ENCODE data around the gene ST6GALNAC6. TPM values are rescaled to one million over a fixed set of nuclear protein-coding genes. Genes with fewer than 3 reads are reported as not detected.

Gene ST6GALNAC6
- total RNA-seq, 1 donor from 2014 or later: 32.6 TPM

DNA sequence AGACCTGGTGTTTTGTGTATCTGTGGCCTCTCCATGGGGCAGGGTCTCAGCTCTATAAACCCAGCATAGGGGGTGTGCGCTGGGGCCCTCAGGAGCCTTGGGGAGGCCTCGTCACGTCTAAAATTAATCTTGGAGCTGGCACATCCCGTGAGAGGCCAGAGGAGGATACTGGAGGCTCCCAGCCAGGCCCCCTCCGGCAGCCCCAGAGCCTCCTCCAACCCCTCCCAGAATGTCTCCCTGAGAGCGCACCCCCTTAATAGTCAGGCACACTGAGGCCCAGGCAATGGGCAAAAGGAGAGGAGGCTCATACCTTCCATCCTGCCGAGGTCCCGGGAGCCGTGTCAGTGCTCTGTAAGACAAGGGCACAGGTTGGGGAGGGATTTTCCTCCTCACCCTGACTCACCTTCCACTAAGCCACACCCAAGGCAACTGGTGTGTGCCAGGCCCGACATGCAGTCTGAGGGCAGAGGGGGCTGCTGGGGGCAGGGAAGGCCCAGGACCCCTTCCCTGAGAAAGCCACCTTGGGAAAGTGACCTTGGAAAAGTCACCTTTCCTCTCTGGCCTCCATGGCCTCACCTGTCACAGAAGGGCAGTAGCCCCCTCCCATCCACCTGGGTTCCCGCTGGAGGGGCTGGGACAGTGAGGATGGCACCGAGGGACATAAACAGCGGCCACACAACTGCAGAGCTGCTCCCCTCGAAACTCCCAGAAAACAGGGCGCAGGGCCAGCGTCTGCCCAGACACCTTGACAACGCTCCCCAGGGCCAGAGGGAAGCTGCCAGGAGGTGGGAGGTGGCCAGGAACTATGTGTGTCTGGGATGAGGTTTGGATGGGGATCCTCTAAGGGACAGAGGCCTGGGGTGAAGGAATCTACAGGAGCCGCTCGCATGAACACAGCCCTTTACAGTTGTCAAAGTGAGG is 24.8 kb downstream of the ST6GALNAC6 start:
- Mint-ChIP-seq H3K9me3 (no peaks in the 10 kb centered on the region), H3K4me1 (ENCODE audit: unreplicated experiment) (peaks cover 15% of the 10 kb centered on the region), H3K36me3 (no peaks in the 10 kb centered on the region), H3K27ac (no peak overlapping the region), H3K27me3 (no peaks in the 10 kb centered on the region), H3K4me3 (no peak overlapping the region)
- DNase-seq (ENCODE audit: extremely low spot score, unreplicated experiment): no peak
- TF ChIP-seq, protein P1, sequence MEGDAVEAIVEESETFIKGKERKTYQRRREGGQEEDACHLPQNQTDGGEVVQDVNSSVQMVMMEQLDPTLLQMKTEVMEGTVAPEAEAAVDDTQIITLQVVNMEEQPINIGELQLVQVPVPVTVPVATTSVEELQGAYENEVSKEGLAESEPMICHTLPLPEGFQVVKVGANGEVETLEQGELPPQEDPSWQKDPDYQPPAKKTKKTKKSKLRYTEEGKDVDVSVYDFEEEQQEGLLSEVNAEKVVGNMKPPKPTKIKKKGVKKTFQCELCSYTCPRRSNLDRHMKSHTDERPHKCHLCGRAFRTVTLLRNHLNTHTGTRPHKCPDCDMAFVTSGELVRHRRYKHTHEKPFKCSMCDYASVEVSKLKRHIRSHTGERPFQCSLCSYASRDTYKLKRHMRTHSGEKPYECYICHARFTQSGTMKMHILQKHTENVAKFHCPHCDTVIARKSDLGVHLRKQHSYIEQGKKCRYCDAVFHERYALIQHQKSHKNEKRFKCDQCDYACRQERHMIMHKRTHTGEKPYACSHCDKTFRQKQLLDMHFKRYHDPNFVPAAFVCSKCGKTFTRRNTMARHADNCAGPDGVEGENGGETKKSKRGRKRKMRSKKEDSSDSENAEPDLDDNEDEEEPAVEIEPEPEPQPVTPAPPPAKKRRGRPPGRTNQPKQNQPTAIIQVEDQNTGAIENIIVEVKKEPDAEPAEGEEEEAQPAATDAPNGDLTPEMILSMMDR (conservative IDR thresholded peaks at IDR 0.05): no peak

DNA sequence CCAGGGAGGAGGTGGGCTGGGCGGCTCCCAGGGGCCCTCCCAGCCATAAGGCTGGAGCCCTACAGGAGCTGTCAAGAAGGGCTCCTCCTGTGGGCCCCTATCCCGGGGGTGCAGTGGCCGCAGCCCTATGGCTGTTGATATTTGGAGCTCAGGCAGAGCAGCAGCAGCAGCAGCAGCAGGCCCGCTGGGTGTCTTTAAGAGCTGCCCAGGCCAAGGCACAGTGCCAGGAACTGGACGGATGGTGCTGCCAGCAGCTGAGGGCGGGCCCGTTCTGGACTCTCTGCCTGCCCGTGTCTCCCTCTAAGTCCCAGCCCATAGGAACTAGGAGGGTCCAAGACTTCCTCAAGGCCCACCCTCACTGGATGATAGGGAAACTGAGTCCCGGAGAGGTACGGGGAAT is 25.5 kb downstream of the ST6GALNAC6 start:
- no peak overlapping the region for H3K4me3 Mint-ChIP-seq
- H3K36me3 Mint-ChIP-seq: no peaks in the 10 kb centered on the region
- no peaks in the 10 kb centered on the region for H3K9me3 Mint-ChIP-seq
- H3K27ac Mint-ChIP-seq: no peak overlapping the region
- no peak for DNase-seq (ENCODE audit: extremely low spot score, unreplicated experiment)
- peaks cover 15% of the 10 kb centered on the region for H3K4me1 Mint-ChIP-seq (ENCODE audit: unreplicated experiment)
- TF ChIP-seq, protein P1 (conservative IDR thresholded peaks at IDR 0.05): no peak
- H3K27me3 Mint-ChIP-seq: no peaks in the 10 kb centered on the region

DNA sequence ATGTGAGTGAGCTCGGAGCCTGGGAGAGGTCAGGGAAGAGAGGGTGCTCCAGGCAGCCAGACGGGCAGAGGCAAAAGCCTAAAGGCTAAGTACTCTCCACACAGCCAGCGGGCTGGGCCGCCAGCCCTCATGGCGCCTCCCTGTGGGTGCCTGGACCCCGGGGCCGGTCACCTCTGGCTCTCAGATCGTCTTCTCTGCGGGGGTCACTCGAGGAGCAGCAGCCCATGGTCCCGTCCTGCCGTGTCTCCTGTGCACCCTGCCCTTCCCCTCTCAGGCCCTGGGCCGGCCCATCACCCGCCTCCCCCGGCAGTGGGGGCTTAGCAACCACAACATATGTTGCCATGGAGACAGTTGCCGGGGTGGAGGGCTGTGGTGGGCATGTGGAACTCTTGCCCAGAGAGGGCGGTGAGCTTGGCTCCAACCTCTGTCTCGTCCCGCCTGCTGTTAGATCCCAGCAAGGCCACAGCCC is 26.1 kb downstream of the ST6GALNAC6 start:
- Mint-ChIP-seq H3K27ac (no peak overlapping the region), H3K4me1 (ENCODE audit: unreplicated experiment) (peaks cover 16% of the 10 kb centered on the region), H3K9me3 (no peaks in the 10 kb centered on the region), H3K36me3 (peaks cover 4% of the 10 kb centered on the region), H3K27me3 (no peaks in the 10 kb centered on the region), H3K4me3 (no peak overlapping the region)
- DNase-seq (ENCODE audit: extremely low spot score, unreplicated experiment): no peak
- TF ChIP-seq, protein P1 (conservative IDR thresholded peaks at IDR 0.05): no peak

DNA sequence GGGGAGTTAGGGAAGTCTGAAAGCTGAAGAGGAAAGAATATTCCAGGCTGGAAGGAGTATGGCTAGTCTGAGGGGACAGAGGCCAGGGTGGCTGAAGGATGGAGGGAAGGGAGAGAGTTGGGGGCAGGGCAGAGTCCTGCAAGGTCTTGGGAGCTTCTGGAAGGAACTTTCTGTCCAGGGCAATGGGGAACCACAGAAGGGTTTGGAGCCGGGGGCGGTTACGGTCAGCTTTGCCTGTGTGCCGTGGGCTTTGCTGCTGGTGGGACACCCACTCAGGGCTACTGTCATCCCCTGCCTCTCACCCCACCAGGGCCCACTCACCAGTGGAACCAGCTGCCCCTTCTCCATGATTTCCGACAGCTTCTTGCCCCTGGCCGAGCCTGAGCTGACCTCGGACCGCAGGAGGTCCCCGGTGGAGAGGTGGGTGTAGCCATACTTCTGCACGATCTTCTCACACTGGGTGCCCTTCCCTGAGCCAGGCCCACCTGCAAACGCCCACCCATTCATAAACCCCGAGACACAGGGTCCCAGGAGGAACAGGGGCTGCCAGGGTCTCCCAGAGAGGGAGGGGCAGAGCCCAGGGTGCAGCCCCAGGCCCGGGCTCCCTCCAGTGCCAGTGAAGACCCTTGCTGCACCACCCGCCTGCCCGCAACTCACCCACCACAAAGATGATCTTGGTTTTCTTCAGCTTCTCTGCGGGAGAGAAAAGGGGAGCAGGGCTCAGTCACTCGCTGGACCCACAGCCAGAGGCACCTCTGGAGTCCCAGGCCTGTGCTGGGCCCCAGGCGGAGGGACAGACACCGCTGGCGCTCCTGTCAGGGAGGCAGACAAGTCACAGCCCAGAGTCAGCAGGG is 26.8 kb downstream of the ST6GALNAC6 start:
- peaks cover 11% of the 10 kb centered on the region for H3K4me1 Mint-ChIP-seq (ENCODE audit: unreplicated experiment)
- TF ChIP-seq, protein P1 (conservative IDR thresholded peaks at IDR 0.05): no peak
- H3K36me3 Mint-ChIP-seq: peaks cover 4% of the 10 kb centered on the region
- no peaks in the 10 kb centered on the region for H3K27me3 Mint-ChIP-seq
- H3K4me3 Mint-ChIP-seq: no peak overlapping the region
- H3K9me3 Mint-ChIP-seq: no peaks in the 10 kb centered on the region
- no peak for DNase-seq (ENCODE audit: extremely low spot score, unreplicated experiment)
- no peak overlapping the region for H3K27ac Mint-ChIP-seq

DNA sequence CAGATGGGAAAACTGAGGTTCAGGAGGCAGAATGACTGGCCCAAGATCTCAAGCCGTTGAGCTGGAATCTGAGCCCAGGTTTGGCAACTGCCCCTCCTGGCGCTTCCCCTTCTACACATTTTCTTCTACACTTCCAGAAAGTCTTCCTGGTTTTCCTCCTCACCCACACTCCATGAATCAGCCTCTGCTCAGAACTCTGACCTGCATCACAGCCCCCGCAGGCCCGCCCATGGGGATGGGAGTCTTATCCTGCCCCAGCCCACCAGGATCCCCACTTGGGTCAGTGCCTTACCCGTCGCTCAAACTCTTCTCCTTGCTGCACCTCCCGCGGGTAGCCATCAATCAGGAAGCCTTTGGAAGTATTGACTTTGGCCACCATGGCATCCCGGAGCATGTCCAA is 27.9 kb downstream of the ST6GALNAC6 start:
- Mint-ChIP-seq H3K27ac (peak overlapping the region; percentile 56), H3K4me1 (ENCODE audit: unreplicated experiment) (peaks cover 11% of the 10 kb centered on the region)

More for the DNA sequence above, 27.9 kb downstream of the ST6GALNAC6 start:
- no peaks in the 10 kb centered on the region for H3K27me3 Mint-ChIP-seq
- no peak for DNase-seq (ENCODE audit: extremely low spot score, unreplicated experiment)
- H3K4me3 Mint-ChIP-seq: no peak overlapping the region
- peaks cover 4% of the 10 kb centered on the region for H3K36me3 Mint-ChIP-seq
- TF ChIP-seq, protein P1 (conservative IDR thresholded peaks at IDR 0.05): no peak
- H3K9me3 Mint-ChIP-seq: no peaks in the 10 kb centered on the region

Measured in type B pancreatic cell (in vitro differentiated cells).